ENCODE measurements around the gene MDFI. TPM values are rescaled to one million over a fixed set of nuclear protein-coding genes. Genes with fewer than 3 reads are reported as not detected.

The MDFI gene
- total RNA-seq, 4 donors from 2014 or later, result 30.4 to 70.9 (median 39.8) TPM

GRCh38 chr6:41671376-41671775 lies 33.1 kb downstream of the MDFI start:
- 54 to 57% methylated on average over 5 of the region's 5 CpGs for WGBS, 2 donors
- no peak overlapping the region for H3K4me3 ChIP-seq (ENCODE audit: low read depth, poor library complexity, severe bottlenecking)
- no peak for TF ChIP-seq POLR2A (IDR thresholded peaks at IDR 0.05)
- TF ChIP-seq CTCF (IDR thresholded peaks at IDR 0.05), result no peak
- DNase-seq (ENCODE audit: low spot score in 2 of 2), result no peak
- intact Hi-C loops (cut with DNase I; ENCODE audit: low total_unique reads), result loop anchor here (10.0 kb wide), 1 partner anchor 247 kb away; no protein-coding TSS in a partner anchor

- intact Hi-C loops (cut with DNase I; ENCODE audit: low total_unique reads), result loop anchor here (2.0 to 10.0 kb wide), 2 partner anchors 47 to 247 kb away; no protein-coding TSS in a partner anchor
- no peak for DNase-seq (ENCODE audit: low spot score in 2 of 2)
- no peak overlapping the region for H3K4me3 ChIP-seq (ENCODE audit: low read depth, poor library complexity, severe bottlenecking)
- WGBS, 2 donors, result 78 to 79% methylated on average over 7 of the region's 7 CpGs
- TF ChIP-seq POLR2A (IDR thresholded peaks at IDR 0.05), result no peak
- TF ChIP-seq CTCF (IDR thresholded peaks at IDR 0.05), result no peak
These were observed 33.7 kb downstream of the MDFI start for GRCh38 chr6:41672016-41672415.

- no peak for TF ChIP-seq CTCF (IDR thresholded peaks at IDR 0.05)
- no peak for TF ChIP-seq POLR2A (IDR thresholded peaks at IDR 0.05)
- no peak for DNase-seq (ENCODE audit: low spot score in 2 of 2)
- no peak overlapping the region for H3K4me3 ChIP-seq (ENCODE audit: low read depth, poor library complexity, severe bottlenecking)
- intact Hi-C loops (cut with DNase I; ENCODE audit: low total_unique reads), result loop anchor here (2.0 to 10.0 kb wide), 2 partner anchors 46 to 248 kb away; no protein-coding TSS in a partner anchor
- WGBS, 2 donors, result 85 to 87% methylated on average over 17 of the region's 17 CpGs
These were observed 34.8 kb downstream of the MDFI start for GRCh38 chr6:41672816-41673703.

GRCh38 chr6:41673704-41674000 lies 35.4 kb downstream of the MDFI start:
- no peak overlapping the region for H3K4me3 ChIP-seq (ENCODE audit: low read depth, poor library complexity, severe bottlenecking)
- TF ChIP-seq POLR2A (IDR thresholded peaks at IDR 0.05) (no peak), CTCF (IDR thresholded peaks at IDR 0.05) (no peak)
- intact Hi-C loops (cut with DNase I; ENCODE audit: low total_unique reads), result loop anchor here (2.0 to 10.0 kb wide), 2 partner anchors 45 to 249 kb away; no protein-coding TSS in a partner anchor
- WGBS, 2 donors, result 73 to 74% methylated on average over 5 of the region's 5 CpGs
- no peak for DNase-seq (ENCODE audit: low spot score in 2 of 2)

GRCh38 chr6:41674231-41675000 lies 36.1 kb downstream of the MDFI start:
- no peak for TF ChIP-seq POLR2A (IDR thresholded peaks at IDR 0.05)
- no peak for TF ChIP-seq CTCF (IDR thresholded peaks at IDR 0.05)
- DNase-seq (ENCODE audit: low spot score in 2 of 2), result no peak
- intact Hi-C loops (cut with DNase I; ENCODE audit: low total_unique reads), result loop anchor here (10.0 kb wide), 1 partner anchor 250 kb away; no protein-coding TSS in a partner anchor
- 87 to 92% methylated on average over 7 of the region's 7 CpGs for WGBS, 2 donors
- no peak overlapping the region for H3K4me3 ChIP-seq (ENCODE audit: low read depth, poor library complexity, severe bottlenecking)
